Gastrocnemius medialis (tissue), 4 donors: ENCODE measurements around the gene HS3ST5.

Experiments
- POLR2A ChIP-seq, 2 donors: fragments of 450-650 bp; IDR thresholded peaks; one replicate each; pipeline ENCODE4 v1.6.1; 2017; ENCODE audit warnings: antibody characterized with exemption in 2 of 2, mild to moderate bottlenecking in 2 of 2, moderate library complexity in 2 of 2
- TF ChIP-seq, protein P1 (sequence below), 5 experiments: fragments of 450-650 bp in 3 of 5; fragments of 200-600 bp in 2 of 5; sonication (generic) in 2 of 5; IDR thresholded peaks in 4 of 5; conservative IDR thresholded peaks in 1 of 5; 1 replicate in 4 of 5; 2 replicates in 1 of 5; pipeline ENCODE4 v1.5.1; 2016 to 2019; ENCODE audit warnings: antibody characterized with exemption in 5 of 5, mild to moderate bottlenecking in 3 of 5, moderate library complexity in 3 of 5

DNA sequence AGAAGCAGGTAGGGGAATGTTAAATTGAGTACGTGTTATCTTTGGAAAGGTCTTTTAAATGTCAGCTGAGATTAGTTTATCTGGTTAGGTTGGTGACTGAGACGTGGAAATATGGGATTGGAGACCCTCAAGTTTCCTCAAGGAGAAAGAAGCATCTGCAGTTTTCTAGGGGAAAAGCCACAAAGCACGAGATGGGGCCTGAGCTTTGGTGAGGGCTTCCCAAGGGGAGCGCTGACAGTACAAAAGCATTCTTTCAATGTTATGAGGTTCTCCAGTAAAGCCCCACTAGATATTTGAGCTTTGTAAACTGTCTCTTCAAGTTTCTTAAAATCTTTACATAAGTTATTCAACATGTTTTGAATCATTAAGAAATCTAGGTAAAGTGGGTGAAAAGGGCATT is 19.6 kb upstream of the HS3ST5 start:
- TF ChIP-seq, protein P1, sequence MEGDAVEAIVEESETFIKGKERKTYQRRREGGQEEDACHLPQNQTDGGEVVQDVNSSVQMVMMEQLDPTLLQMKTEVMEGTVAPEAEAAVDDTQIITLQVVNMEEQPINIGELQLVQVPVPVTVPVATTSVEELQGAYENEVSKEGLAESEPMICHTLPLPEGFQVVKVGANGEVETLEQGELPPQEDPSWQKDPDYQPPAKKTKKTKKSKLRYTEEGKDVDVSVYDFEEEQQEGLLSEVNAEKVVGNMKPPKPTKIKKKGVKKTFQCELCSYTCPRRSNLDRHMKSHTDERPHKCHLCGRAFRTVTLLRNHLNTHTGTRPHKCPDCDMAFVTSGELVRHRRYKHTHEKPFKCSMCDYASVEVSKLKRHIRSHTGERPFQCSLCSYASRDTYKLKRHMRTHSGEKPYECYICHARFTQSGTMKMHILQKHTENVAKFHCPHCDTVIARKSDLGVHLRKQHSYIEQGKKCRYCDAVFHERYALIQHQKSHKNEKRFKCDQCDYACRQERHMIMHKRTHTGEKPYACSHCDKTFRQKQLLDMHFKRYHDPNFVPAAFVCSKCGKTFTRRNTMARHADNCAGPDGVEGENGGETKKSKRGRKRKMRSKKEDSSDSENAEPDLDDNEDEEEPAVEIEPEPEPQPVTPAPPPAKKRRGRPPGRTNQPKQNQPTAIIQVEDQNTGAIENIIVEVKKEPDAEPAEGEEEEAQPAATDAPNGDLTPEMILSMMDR (IDR thresholded peaks at IDR 0.05 in 4 of 5, conservative IDR thresholded peaks at IDR 0.05 in 1 of 5), result no peak
- TF ChIP-seq POLR2A (IDR thresholded peaks at IDR 0.05), result no peak
